Left ventricle myocardium inferior (tissue), 1 donor: ENCODE results near the gene SNRNP48. TPM values are rescaled to one million over a fixed set of nuclear protein-coding genes. Genes with fewer than 3 reads are reported as not detected.

Source experiments
- DNase-seq: peaks from one replicate; pipeline ENCODE4 v3.0.0-alpha.2; 2020
- H3K27ac ChIP-seq: fragments of 200-600 bp; replicated peaks from 2 replicates; pipeline ENCODE4 v1.8.0; 2021
- H3K27me3 ChIP-seq: fragments of 200-600 bp; 2 replicates; pipeline ENCODE4 v1.8.0; 2021; ENCODE audit warnings: low read depth
- H3K36me3 ChIP-seq: fragments of 200-600 bp; 2 replicates; pipeline ENCODE4 v1.8.0; 2021
- H3K4me1 ChIP-seq: fragments of 200-600 bp; 2 replicates; pipeline ENCODE4 v1.8.0; 2021
- H3K4me3 ChIP-seq: fragments of 200-600 bp; 2 replicates; pipeline ENCODE4 v1.8.0; 2021; ENCODE audit warnings: mild to moderate bottlenecking, moderate library complexity
- H3K9me3 ChIP-seq: fragments of 200-600 bp; replicated peaks from 2 replicates; pipeline ENCODE4 v1.8.0; 2021
- intact Hi-C: fragments of 100-400 bp; cut with micrococcal nuclease; formaldehyde crosslinking; loops from one replicate; pipeline ENCODE4 v1.11.0; 2022
- total RNA-seq: library from RNA; stranded (reverse); fragmentation: NEBNext Ultra II Directional; extraction: Animal tissue kit (Norgen Biotek cat#: 25700); gene quantifications from one replicate; pipeline ENCODE4 v1.2.1, GENCODE V29; 2021
- TF ChIP-seq, protein P1 (sequence below): fragments of 200-600 bp; IDR thresholded peaks from 2 replicates; pipeline ENCODE4 v1.8.0; 2021; ENCODE audit warnings: antibody characterized with exemption, mild to moderate bottlenecking, borderline replicate concordance
- donor health status: DM: no; HTN: yes; CAD: no; lungs with severe emphysema.

Gene SNRNP48
- total RNA-seq, 1 donor from 2014 or later, result 13.8 TPM

- no peaks in the 10 kb centered on the region for H3K9me3 ChIP-seq
- no peaks in the 10 kb centered on the region for H3K36me3 ChIP-seq
- TF ChIP-seq, protein P1, sequence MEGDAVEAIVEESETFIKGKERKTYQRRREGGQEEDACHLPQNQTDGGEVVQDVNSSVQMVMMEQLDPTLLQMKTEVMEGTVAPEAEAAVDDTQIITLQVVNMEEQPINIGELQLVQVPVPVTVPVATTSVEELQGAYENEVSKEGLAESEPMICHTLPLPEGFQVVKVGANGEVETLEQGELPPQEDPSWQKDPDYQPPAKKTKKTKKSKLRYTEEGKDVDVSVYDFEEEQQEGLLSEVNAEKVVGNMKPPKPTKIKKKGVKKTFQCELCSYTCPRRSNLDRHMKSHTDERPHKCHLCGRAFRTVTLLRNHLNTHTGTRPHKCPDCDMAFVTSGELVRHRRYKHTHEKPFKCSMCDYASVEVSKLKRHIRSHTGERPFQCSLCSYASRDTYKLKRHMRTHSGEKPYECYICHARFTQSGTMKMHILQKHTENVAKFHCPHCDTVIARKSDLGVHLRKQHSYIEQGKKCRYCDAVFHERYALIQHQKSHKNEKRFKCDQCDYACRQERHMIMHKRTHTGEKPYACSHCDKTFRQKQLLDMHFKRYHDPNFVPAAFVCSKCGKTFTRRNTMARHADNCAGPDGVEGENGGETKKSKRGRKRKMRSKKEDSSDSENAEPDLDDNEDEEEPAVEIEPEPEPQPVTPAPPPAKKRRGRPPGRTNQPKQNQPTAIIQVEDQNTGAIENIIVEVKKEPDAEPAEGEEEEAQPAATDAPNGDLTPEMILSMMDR, result no peak
- DNase-seq, result no peak
- H3K27ac ChIP-seq, result peak overlapping the region; percentile 93
- no peak overlapping the region for H3K4me3 ChIP-seq
- peaks cover 39% of the 10 kb centered on the region for H3K4me1 ChIP-seq
- intact Hi-C loops, result no loop called here
- peaks cover 97% of the 10 kb centered on the region for H3K27me3 ChIP-seq
Measured at GRCh38 chr6:7546383-7546782, 43.6 kb upstream of the SNRNP48 start.

- Histone ChIP-seq H3K36me3 (no peaks in the 10 kb centered on the region), H3K27ac (peak overlapping the region; percentile 93), H3K4me1 (peaks cover 38% of the 10 kb centered on the region), H3K9me3 (no peaks in the 10 kb centered on the region), H3K4me3 (no peak overlapping the region), H3K27me3 (peaks cover 97% of the 10 kb centered on the region)
- intact Hi-C loops, result no loop called here
- TF ChIP-seq, protein P1, result no peak
- DNase-seq, result no peak
Measured at GRCh38 chr6:7546896-7547295, 43.1 kb upstream of the SNRNP48 start.

GRCh38 chr6:7547315-7547714 is 42.7 kb upstream of the SNRNP48 start:
- DNase-seq, result no peak
- H3K27me3 ChIP-seq, result peaks cover 93% of the 10 kb centered on the region
- H3K27ac ChIP-seq, result peak overlapping the region; percentile 93
- no peak overlapping the region for H3K4me3 ChIP-seq
- H3K36me3 ChIP-seq, result no peaks in the 10 kb centered on the region
- TF ChIP-seq, protein P1, result no peak
- H3K9me3 ChIP-seq, result no peaks in the 10 kb centered on the region
- intact Hi-C loops, result no loop called here
- H3K4me1 ChIP-seq, result peaks cover 34% of the 10 kb centered on the region

DNA sequence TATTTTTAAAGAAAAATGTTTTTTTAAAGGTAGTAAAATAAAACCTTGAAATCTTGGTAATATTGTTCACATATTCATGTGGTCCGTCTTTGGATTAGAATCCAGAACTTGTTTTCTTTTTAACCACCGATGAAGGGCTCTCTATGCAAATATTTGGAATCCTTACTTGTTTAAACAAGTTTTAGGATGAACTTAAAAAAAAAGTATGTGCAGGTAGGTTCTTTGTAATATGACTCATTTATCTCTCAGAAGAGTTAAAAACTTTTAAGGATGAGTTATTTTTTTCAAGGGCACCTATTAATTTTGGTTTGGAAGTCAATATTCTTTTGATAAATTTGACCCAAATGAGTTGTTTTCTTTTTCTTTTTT is 39.6 kb upstream of the SNRNP48 start:
- Histone ChIP-seq H3K4me3 (no peak overlapping the region), H3K4me1 (peaks cover 48% of the 10 kb centered on the region), H3K27ac (peak overlapping the region; percentile 4), H3K36me3 (no peaks in the 10 kb centered on the region), H3K27me3 (peaks cover 62% of the 10 kb centered on the region), H3K9me3 (no peaks in the 10 kb centered on the region)
- no peak for DNase-seq
- intact Hi-C loops, result no loop called here
- TF ChIP-seq, protein P1, result no peak

GRCh38 chr6:7554533-7555275 is 35.3 kb upstream of the SNRNP48 start:
- Histone ChIP-seq H3K27me3 (peaks cover 24% of the 10 kb centered on the region), H3K36me3 (peaks cover 14% of the 10 kb centered on the region), H3K4me1 (peaks cover 53% of the 10 kb centered on the region), H3K9me3 (no peaks in the 10 kb centered on the region), H3K27ac (peak overlapping the region; percentile 60), H3K4me3 (peak overlapping the region; percentile 17)
- no peak for DNase-seq
- TF ChIP-seq, protein P1, result no peak
- intact Hi-C loops, result no loop called here
